ENCODE results near the gene SPATA20. TPM values are rescaled to one million over a fixed set of nuclear protein-coding genes. Genes with fewer than 3 reads are reported as not detected.

Gene SPATA20
- total and polyA plus RNA-seq, 2 experiments from 2014 or later, result 89.9 to 146 TPM

- Histone ChIP-seq H3K79me2 (ENCODE audit: insufficient read depth) (no peaks in the 10 kb centered on the region), H3K4me2 (ENCODE audit: unreplicated experiment) (no peak overlapping the region), H4K20me1 (ENCODE audit: insufficient read depth) (no peaks in the 10 kb centered on the region), H3K4me3 (no peak overlapping the region), H3K27me3 (replicated peaks; ENCODE audit: insufficient read depth) (peaks cover 13% of the 10 kb centered on the region), H3K9ac (no peak overlapping the region), H3F3A (ENCODE audit: insufficient read depth) (no peaks in the 10 kb centered on the region), H2AFZ (no peak overlapping the region), H3K27ac (no peak overlapping the region), H3K36me3 (ENCODE audit: low read depth) (no peaks in the 10 kb centered on the region), H3K4me1 (ENCODE audit: insufficient read depth) (peaks cover 8% of the 10 kb centered on the region), H3K9me2 (ENCODE audit: insufficient read depth) (no peaks in the 10 kb centered on the region), H3K9me3 (ENCODE audit: low read depth) (no peaks in the 10 kb centered on the region)
- no peak for DNase-seq
- no peak for TF ChIP-seq EZH2phosphoT487 (IDR thresholded peaks at IDR 0.05; ENCODE audit: insufficient read depth, low read depth)
- TF ChIP-seq EZH2 (IDR thresholded peaks at IDR 0.05; ENCODE audit: insufficient read depth, poor library complexity, severe bottlenecking), result no peak
- in situ Hi-C loops (cut with MboI), result no loop called here
- 68 to 73% methylated on average over 7 of the region's 7 CpGs for WGBS, 2 experiments (ENCODE audit: low coverage in 1 of 2, low lambda C conversion rate in 2 of 2, missing lambda C conversion rate in 2 of 2)
Observed at GRCh38 chr17:50535407-50535806, 11.6 kb upstream of the SPATA20 start.

GRCh38 chr17:50536683-50537646, 10.0 kb upstream of the SPATA20 start:
- Histone ChIP-seq H3K4me2 (ENCODE audit: unreplicated experiment) (no peak overlapping the region), H3K9me2 (ENCODE audit: insufficient read depth) (no peaks in the 10 kb centered on the region), H3F3A (ENCODE audit: insufficient read depth) (no peaks in the 10 kb centered on the region), H3K9me3 (ENCODE audit: low read depth) (no peaks in the 10 kb centered on the region), H3K27ac (no peak overlapping the region), H3K27me3 (replicated peaks; ENCODE audit: insufficient read depth) (peaks cover 10% of the 10 kb centered on the region; the same call in 1 of the 2 replicates), H2AFZ (no peak overlapping the region), H3K4me3 (no peak overlapping the region), H3K4me1 (ENCODE audit: insufficient read depth) (peaks cover 8% of the 10 kb centered on the region), H3K9ac (no peak overlapping the region), H3K79me2 (ENCODE audit: insufficient read depth) (no peaks in the 10 kb centered on the region), H4K20me1 (ENCODE audit: insufficient read depth) (no peaks in the 10 kb centered on the region), H3K36me3 (ENCODE audit: low read depth) (no peaks in the 10 kb centered on the region)
- TF ChIP-seq EZH2 (IDR thresholded peaks at IDR 0.05; ENCODE audit: insufficient read depth, poor library complexity, severe bottlenecking) (no peak), EZH2phosphoT487 (IDR thresholded peaks at IDR 0.05; ENCODE audit: insufficient read depth, low read depth) (no peak)
- in situ Hi-C loops (cut with MboI), result no loop called here
- no peak for DNase-seq
- WGBS, 2 experiments (ENCODE audit: low coverage in 1 of 2, low lambda C conversion rate in 2 of 2, missing lambda C conversion rate in 2 of 2), result 92 to 96% methylated on average over 45 of the region's 45 CpGs

GRCh38 chr17:50537721-50538548, 9.0 kb upstream of the SPATA20 start:
- no peak overlapping the region for H3K4me2 ChIP-seq (ENCODE audit: unreplicated experiment)
- WGBS, 2 experiments (ENCODE audit: low coverage in 1 of 2, low lambda C conversion rate in 2 of 2, missing lambda C conversion rate in 2 of 2), result 84% methylated on average over 20 of the region's 20 CpGs
- H2AFZ ChIP-seq, result no peak overlapping the region
- TF ChIP-seq EZH2 (IDR thresholded peaks at IDR 0.05; ENCODE audit: insufficient read depth, poor library complexity, severe bottlenecking), result no peak
- TF ChIP-seq EZH2phosphoT487 (IDR thresholded peaks at IDR 0.05; ENCODE audit: insufficient read depth, low read depth), result no peak
- no peaks in the 10 kb centered on the region for H3K9me2 ChIP-seq (ENCODE audit: insufficient read depth)
- no peak overlapping the region for H3K4me3 ChIP-seq
- in situ Hi-C loops (cut with MboI), result no loop called here
- no peaks in the 10 kb centered on the region for H3K79me2 ChIP-seq (ENCODE audit: insufficient read depth)
- H3K9me3 ChIP-seq (ENCODE audit: low read depth), result no peaks in the 10 kb centered on the region
- H3K27me3 ChIP-seq (replicated peaks; ENCODE audit: insufficient read depth), result peaks cover 3% of the 10 kb centered on the region; the same call in 1 of the 2 replicates
- H3K27ac ChIP-seq, result no peak overlapping the region
- H3K36me3 ChIP-seq (ENCODE audit: low read depth), result no peaks in the 10 kb centered on the region
- no peak overlapping the region for H3K9ac ChIP-seq
- no peak for DNase-seq
- H4K20me1 ChIP-seq (ENCODE audit: insufficient read depth), result no peaks in the 10 kb centered on the region
- H3K4me1 ChIP-seq (ENCODE audit: insufficient read depth), result peaks cover 15% of the 10 kb centered on the region
- no peaks in the 10 kb centered on the region for H3F3A ChIP-seq (ENCODE audit: insufficient read depth)
